ENCODE data around the gene TMEM128.

Gene TMEM128, protein sequence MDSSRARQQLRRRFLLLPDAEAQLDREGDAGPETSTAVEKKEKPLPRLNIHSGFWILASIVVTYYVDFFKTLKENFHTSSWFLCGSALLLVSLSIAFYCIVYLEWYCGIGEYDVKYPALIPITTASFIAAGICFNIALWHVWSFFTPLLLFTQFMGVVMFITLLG

DNA sequence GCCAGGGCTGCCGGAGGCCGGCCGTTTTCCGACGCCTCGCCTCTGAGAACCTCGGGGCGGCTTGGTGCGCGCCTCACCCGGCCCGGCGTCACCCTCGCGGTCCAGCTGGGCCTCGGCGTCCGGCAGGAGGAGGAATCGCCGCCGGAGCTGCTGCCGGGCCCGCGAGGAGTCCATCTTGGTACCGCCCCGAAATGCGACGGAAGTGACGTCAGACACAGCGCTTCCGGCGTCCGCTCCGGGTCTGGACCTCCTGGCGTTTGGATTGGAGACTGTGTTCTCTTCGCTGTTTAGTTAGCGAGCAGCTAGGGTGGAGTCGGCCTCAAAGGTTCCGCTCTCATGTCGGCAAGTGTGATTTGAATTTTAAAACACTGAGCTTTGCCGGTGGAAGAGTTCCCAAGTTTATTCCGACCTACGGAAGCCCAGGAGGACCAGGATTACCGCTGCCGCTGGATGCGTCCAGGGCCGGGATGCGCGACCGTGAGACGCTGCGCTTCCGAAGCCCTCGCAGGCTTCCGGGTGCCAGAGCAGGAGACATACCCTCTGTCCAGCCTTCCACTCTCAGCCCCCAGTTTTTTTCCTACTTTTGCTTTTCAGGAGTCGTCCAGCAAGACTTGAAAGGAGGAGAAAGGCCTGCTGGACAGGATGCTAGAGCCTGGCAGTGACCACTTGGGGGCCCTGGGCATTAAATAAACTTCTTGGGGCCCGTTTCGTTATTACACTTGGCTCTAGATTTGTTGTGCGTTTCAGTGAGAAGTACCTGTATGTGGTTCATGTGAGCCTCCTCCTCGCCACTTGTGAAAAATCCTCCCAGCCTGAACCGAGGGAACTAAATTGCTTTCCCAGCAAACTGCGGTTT, at the start of gene TMEM128:
TSS of gene TMEM128 (minus strand) at position 195 of the 856 bp plus-strand sequence. CDS start at position 174, 21 bp downstream.
- H3K4me1 ChIP-seq (ENCODE audit: insufficient read depth, low read length), result peaks cover 20% of the 10 kb centered on the region
- H3K27ac ChIP-seq (ENCODE audit: low read depth, low read length), result peak within 1 kb of the TSS; percentile 87
- H3K4me3 ChIP-seq (ENCODE audit: low read depth in 1 of 2, low read length in 2 of 2), result peak within 1 kb of the TSS; percentile 95 to 98
- peaks cover 22% of the 10 kb centered on the region for H3K36me3 ChIP-seq (ENCODE audit: insufficient read depth, low read length)
- H3K9ac ChIP-seq (ENCODE audit: low read length), result peak within 1 kb of the TSS; percentile 97
- no peaks in the 10 kb centered on the region for H3K27me3 ChIP-seq (ENCODE audit: control insufficient read depth in 1 of 2, insufficient read depth in 2 of 2, low read length in 2 of 2)
- no peaks in the 10 kb centered on the region for H3K9me3 ChIP-seq (ENCODE audit: low read length)

DNA sequence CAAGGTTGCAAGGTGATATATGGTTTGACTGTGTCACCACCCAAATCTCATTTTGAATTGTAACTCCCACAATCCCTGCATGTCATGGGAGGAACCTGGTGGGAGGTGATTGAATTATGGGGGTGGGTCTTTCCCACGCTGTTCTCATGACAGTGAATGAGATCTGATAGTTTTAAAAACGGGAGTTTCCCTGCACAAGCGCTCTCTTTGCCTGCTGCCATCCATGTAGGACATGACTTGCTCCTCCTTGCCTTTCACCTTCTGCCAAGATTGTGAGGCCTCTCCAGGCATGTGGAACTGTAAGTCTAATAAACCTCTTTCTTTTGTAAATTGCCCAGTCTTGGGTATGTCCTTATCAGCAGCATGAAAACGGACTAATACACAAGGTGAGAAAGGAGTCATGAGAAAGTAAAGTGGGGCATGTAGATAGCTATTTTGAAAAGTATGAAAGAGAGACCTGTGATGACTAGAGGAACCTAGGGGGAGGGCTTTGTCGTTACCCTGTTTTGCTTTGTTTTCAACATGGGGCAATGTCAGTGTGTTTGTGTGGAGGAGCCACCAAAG, 48.3 kb upstream of the TMEM128 start:
- no peak overlapping the region for H3K9ac ChIP-seq (ENCODE audit: low read length)
- peaks cover 3% of the 10 kb centered on the region for H3K4me1 ChIP-seq (ENCODE audit: insufficient read depth, low read length)
- no peaks in the 10 kb centered on the region for H3K9me3 ChIP-seq (ENCODE audit: low read length)
- H3K27me3 ChIP-seq (ENCODE audit: control insufficient read depth in 1 of 2, insufficient read depth in 2 of 2, low read length in 2 of 2), result no peaks in the 10 kb centered on the region
- no peaks in the 10 kb centered on the region for H3K36me3 ChIP-seq (ENCODE audit: insufficient read depth, low read length)
- H3K27ac ChIP-seq (ENCODE audit: low read depth, low read length), result no peak overlapping the region
- no peak overlapping the region for H3K4me3 ChIP-seq (ENCODE audit: low read depth in 1 of 2, low read length in 2 of 2)

DNA sequence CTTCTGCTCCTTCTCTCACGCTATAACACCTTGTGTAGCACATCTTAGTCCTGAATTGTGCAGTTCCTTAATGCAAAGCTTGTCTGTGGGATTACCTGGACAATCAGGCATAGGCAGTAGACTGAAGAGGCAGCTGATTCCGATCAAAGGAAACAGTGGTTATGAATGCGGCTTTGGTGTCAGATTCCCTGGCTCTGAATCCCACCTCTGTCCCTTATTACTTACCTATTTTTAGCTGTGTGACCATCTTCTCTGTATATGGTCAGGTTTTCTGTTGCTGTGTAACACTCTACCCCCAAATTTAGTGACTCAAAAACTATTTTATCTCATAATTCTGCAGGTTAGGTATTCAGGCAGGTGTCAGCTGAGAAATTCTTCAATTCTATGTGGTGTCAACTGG, 45.3 kb upstream of the TMEM128 start:
- H3K27ac ChIP-seq (ENCODE audit: low read depth, low read length), result no peak overlapping the region
- H3K27me3 ChIP-seq (ENCODE audit: control insufficient read depth in 1 of 2, insufficient read depth in 2 of 2, low read length in 2 of 2), result no peaks in the 10 kb centered on the region
- no peak overlapping the region for H3K9ac ChIP-seq (ENCODE audit: low read length)
- no peak overlapping the region for H3K4me3 ChIP-seq (ENCODE audit: low read depth in 1 of 2, low read length in 2 of 2)
- H3K36me3 ChIP-seq (ENCODE audit: insufficient read depth, low read length), result no peaks in the 10 kb centered on the region
- H3K9me3 ChIP-seq (ENCODE audit: low read length), result no peaks in the 10 kb centered on the region
- H3K4me1 ChIP-seq (ENCODE audit: insufficient read depth, low read length), result peaks cover 21% of the 10 kb centered on the region

DNA sequence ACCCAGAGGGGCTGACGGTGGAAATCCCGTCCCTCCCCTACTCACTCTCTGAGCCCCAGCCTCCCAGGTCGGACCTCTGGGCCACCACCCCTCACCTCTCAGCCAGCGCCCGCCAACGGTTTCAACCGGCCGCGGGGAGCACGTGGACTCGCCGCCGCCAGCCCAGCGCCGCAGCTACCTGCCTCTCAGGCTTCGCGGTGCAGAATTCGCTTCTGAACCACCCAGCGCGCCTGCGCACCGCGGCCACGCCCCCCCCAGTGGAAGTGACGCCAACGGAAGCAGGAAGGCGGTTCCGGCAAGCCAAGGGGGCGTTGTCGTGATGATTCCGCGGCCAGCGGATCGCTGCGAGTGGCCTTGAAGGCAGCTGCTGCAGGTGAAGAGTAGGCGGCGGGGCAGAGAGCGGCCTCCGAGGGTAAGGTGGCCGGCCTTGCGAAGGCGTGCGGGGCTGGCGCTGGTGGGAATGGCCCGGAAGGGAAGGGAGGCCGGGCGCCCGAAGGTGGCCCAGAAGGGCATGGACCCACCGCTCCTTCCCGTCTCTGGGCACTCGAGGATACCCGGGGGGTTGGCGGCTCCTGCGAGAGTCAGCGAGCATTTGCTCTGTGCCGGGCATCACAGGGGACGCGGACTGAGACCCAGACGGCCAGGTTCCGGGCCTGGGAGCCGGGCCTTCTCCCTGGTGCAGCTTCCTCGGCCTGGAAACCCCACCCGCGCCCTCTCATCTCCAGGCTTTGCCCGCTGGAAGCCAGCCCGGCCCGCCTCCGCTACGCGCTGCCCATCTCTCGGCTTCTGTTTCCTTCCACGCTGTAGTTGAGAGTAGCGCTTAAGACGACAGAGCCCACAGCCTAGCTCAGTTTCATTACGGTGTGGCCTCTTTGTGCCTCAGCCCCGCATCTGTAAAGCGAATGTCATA, 42.2 kb upstream of the TMEM128 start, which contains the start of the genes LYAR and ZBTB49:
TSS of gene LYAR (minus strand) at position 214 of the 910 bp plus-strand sequence. CDS start 6,412 bp downstream, outside the sequence.
TSS of gene ZBTB49 (plus strand) at position 311 of the 910 bp plus-strand sequence. CDS start 9,695 bp downstream, outside the sequence.
- Histone ChIP-seq H3K27me3 (ENCODE audit: control insufficient read depth in 1 of 2, insufficient read depth in 2 of 2, low read length in 2 of 2) (no peaks in the 10 kb centered on the region), H3K4me3 (ENCODE audit: low read depth in 1 of 2, low read length in 2 of 2) (peak within 1 kb of the TSS; percentile 87 to 91), H3K36me3 (ENCODE audit: insufficient read depth, low read length) (peaks cover 12% of the 10 kb centered on the region), H3K4me1 (ENCODE audit: insufficient read depth, low read length) (peaks cover 21% of the 10 kb centered on the region), H3K27ac (ENCODE audit: low read depth, low read length) (peak within 1 kb of the TSS; percentile 90), H3K9me3 (ENCODE audit: low read length) (no peaks in the 10 kb centered on the region), H3K9ac (ENCODE audit: low read length) (peak within 1 kb of the TSS; percentile 66)

- Histone ChIP-seq H3K27ac (ENCODE audit: low read depth, low read length) (peak overlapping the region; percentile 90), H3K9ac (ENCODE audit: low read length) (peak overlapping the region; percentile 58), H3K4me3 (ENCODE audit: low read depth in 1 of 2, low read length in 2 of 2) (peak overlapping the region; percentile 87 to 91), H3K9me3 (ENCODE audit: low read length) (no peaks in the 10 kb centered on the region), H3K27me3 (ENCODE audit: control insufficient read depth in 1 of 2, insufficient read depth in 2 of 2, low read length in 2 of 2) (no peaks in the 10 kb centered on the region), H3K4me1 (ENCODE audit: insufficient read depth, low read length) (peaks cover 21% of the 10 kb centered on the region), H3K36me3 (ENCODE audit: insufficient read depth, low read length) (peaks cover 16% of the 10 kb centered on the region)
These were observed 41.5 kb upstream of the TMEM128 start for GRCh38 chr4:4289597-4289940.

GRCh38 chr4:4289055-4289454, 41.0 kb upstream of the TMEM128 start:
- H3K36me3 ChIP-seq (ENCODE audit: insufficient read depth, low read length), result peaks cover 16% of the 10 kb centered on the region
- peaks cover 21% of the 10 kb centered on the region for H3K4me1 ChIP-seq (ENCODE audit: insufficient read depth, low read length)
- peak overlapping the region; percentile 87 to 91 for H3K4me3 ChIP-seq (ENCODE audit: low read depth in 1 of 2, low read length in 2 of 2)
- H3K27ac ChIP-seq (ENCODE audit: low read depth, low read length), result peak overlapping the region; percentile 90
- H3K27me3 ChIP-seq (ENCODE audit: control insufficient read depth in 1 of 2, insufficient read depth in 2 of 2, low read length in 2 of 2), result no peaks in the 10 kb centered on the region
- no peaks in the 10 kb centered on the region for H3K9me3 ChIP-seq (ENCODE audit: low read length)
- H3K9ac ChIP-seq (ENCODE audit: low read length), result peak overlapping the region; percentile 58

- no peaks in the 10 kb centered on the region for H3K9me3 ChIP-seq (ENCODE audit: low read length)
- H3K36me3 ChIP-seq (ENCODE audit: insufficient read depth, low read length), result peaks cover 16% of the 10 kb centered on the region
- H3K4me1 ChIP-seq (ENCODE audit: insufficient read depth, low read length), result peaks cover 21% of the 10 kb centered on the region
- H3K27ac ChIP-seq (ENCODE audit: low read depth, low read length), result no peak overlapping the region
- H3K4me3 ChIP-seq (ENCODE audit: low read depth in 1 of 2, low read length in 2 of 2), result no peak overlapping the region
- no peaks in the 10 kb centered on the region for H3K27me3 ChIP-seq (ENCODE audit: control insufficient read depth in 1 of 2, insufficient read depth in 2 of 2, low read length in 2 of 2)
- H3K9ac ChIP-seq (ENCODE audit: low read length), result no peak overlapping the region
These were observed 40.1 kb upstream of the TMEM128 start for GRCh38 chr4:4288098-4288497.

GRCh38 chr4:4284827-4285618, 37.0 kb upstream of the TMEM128 start:
- Histone ChIP-seq H3K27me3 (ENCODE audit: control insufficient read depth in 1 of 2, insufficient read depth in 2 of 2, low read length in 2 of 2) (no peaks in the 10 kb centered on the region), H3K4me3 (ENCODE audit: low read depth in 1 of 2, low read length in 2 of 2) (no peak overlapping the region), H3K9me3 (ENCODE audit: low read length) (no peaks in the 10 kb centered on the region), H3K36me3 (ENCODE audit: insufficient read depth, low read length) (peaks cover 44% of the 10 kb centered on the region), H3K4me1 (ENCODE audit: insufficient read depth, low read length) (peaks cover 10% of the 10 kb centered on the region), H3K9ac (ENCODE audit: low read length) (no peak overlapping the region), H3K27ac (ENCODE audit: low read depth, low read length) (no peak overlapping the region)

DNA sequence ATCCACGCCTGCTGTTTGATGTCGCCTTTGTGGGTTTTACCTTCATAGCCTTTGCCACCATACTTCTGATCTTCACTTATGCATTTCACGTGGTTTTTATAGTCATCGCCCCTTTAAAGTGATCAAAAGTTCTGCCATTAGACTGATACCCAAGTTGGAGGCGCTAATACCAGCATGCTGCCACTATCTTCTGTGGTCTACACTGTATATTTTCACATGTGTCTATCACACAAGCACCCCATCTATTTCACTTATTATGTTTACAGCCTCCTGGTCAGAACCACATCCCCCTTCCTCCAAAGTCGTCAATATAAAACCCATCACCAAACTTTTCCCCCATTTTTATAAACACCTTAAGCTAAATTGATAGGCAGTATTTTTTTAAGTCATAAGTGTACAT, 33.8 kb upstream of the TMEM128 start:
- peaks cover 56% of the 10 kb centered on the region for H3K36me3 ChIP-seq (ENCODE audit: insufficient read depth, low read length)
- H3K9ac ChIP-seq (ENCODE audit: low read length), result no peak overlapping the region

GRCh38 chr4:4277531-4277930, 29.5 kb upstream of the TMEM128 start:
- Histone ChIP-seq H3K9ac (ENCODE audit: low read length) (no peak overlapping the region), H3K4me1 (ENCODE audit: insufficient read depth, low read length) (no peaks in the 10 kb centered on the region), H3K27me3 (ENCODE audit: control insufficient read depth in 1 of 2, insufficient read depth in 2 of 2, low read length in 2 of 2) (no peaks in the 10 kb centered on the region), H3K36me3 (ENCODE audit: insufficient read depth, low read length) (peaks cover 58% of the 10 kb centered on the region), H3K4me3 (ENCODE audit: low read depth in 1 of 2, low read length in 2 of 2) (no peak overlapping the region), H3K27ac (ENCODE audit: low read depth, low read length) (no peak overlapping the region), H3K9me3 (ENCODE audit: low read length) (no peaks in the 10 kb centered on the region)

More for the DNA sequence above, 33.8 kb upstream of the TMEM128 start:
- Histone ChIP-seq H3K27ac (ENCODE audit: low read depth, low read length) (no peak overlapping the region), H3K9me3 (ENCODE audit: low read length) (no peaks in the 10 kb centered on the region), H3K4me1 (ENCODE audit: insufficient read depth, low read length) (no peaks in the 10 kb centered on the region), H3K4me3 (ENCODE audit: low read depth in 1 of 2, low read length in 2 of 2) (no peak overlapping the region), H3K27me3 (ENCODE audit: control insufficient read depth in 1 of 2, insufficient read depth in 2 of 2, low read length in 2 of 2) (no peaks in the 10 kb centered on the region)
